Neural progenitor cell (in vitro differentiated cells): ENCODE measurements around the gene PCCA.

ENCODE experiments used
- CTCF ChIP-seq: fragments of 200-600 bp; sonication (generic); IDR thresholded peaks from 2 replicates; pipeline ENCODE4 v1.5.1; 2017; ENCODE audit warnings: antibody characterized with exemption, mild to moderate bottlenecking
- EZH2 ChIP-seq: fragments of 200-600 bp; sonication (generic); IDR thresholded peaks from 2 replicates; pipeline ENCODE4 v1.6.1; 2017; ENCODE audit warnings: antibody characterized with exemption, mild to moderate bottlenecking, moderate library complexity

GRCh38 chr13:100124265-100124664 is 35.4 kb downstream of the PCCA start:
- TF ChIP-seq CTCF (no peak), EZH2 (no peak)
